IMR-90 (cell line): Measurements from ENCODE around the gene TUBA3C.

Source experiments
- BHLHE40 ChIP-seq: fragments of 150-350 bp; IDR thresholded peaks from 2 replicates; pipeline ENCODE4 v1.6.1; 2016; ENCODE audit warnings: mild to moderate bottlenecking, low read depth, low read length
- CEBPB ChIP-seq: IDR thresholded peaks from 2 replicates; pipeline ENCODE4 v1.6.1; 2012; ENCODE audit warnings: low read depth, low read length, improper control_type of control experiment
- CHD1 ChIP-seq: IDR thresholded peaks from 2 replicates; pipeline ENCODE4 v1.6.1; 2012; ENCODE audit warnings: low read depth, low read length, improper control_type of control experiment
- ELK1 ChIP-seq: fragments of 150-350 bp; IDR thresholded peaks from 2 replicates; pipeline ENCODE4 v1.6.1; 2016; ENCODE audit warnings: low read depth, mild to moderate bottlenecking, low read length, moderate library complexity, borderline replicate concordance
- MAFK ChIP-seq: IDR thresholded peaks from 2 replicates; pipeline ENCODE4 v1.6.1; 2012; ENCODE audit warnings: low read depth, low read length, improper control_type of control experiment
- MXI1 ChIP-seq: IDR thresholded peaks from 2 replicates; pipeline ENCODE4 v1.6.1; 2012; ENCODE audit warnings: low read depth, mild to moderate bottlenecking, low read length, moderate library complexity, borderline replicate concordance
- POLR2A ChIP-seq: IDR thresholded peaks from 2 replicates; pipeline ENCODE4 v1.6.1; 2012; ENCODE audit warnings: mild to moderate bottlenecking, low read depth, low read length
- RAD21 ChIP-seq: IDR thresholded peaks from 2 replicates; pipeline ENCODE4 v1.6.1; 2012; ENCODE audit warnings: low read length, improper control_type of control experiment
- RCOR1 ChIP-seq: IDR thresholded peaks from 2 replicates; pipeline ENCODE4 v1.6.1; 2012; ENCODE audit warnings: mild to moderate bottlenecking, low read length, improper control_type of control experiment; ENCODE audit not compliant: insufficient replicate concordance
- RFX5 ChIP-seq: IDR thresholded peaks from 2 replicates; pipeline ENCODE4 v1.8.0; 2012; ENCODE audit warnings: low read depth, mild to moderate bottlenecking, low read length, moderate library complexity
- SMC3 ChIP-seq: fragments of 150-350 bp; IDR thresholded peaks from 2 replicates; pipeline ENCODE4 v1.6.1; 2016; ENCODE audit warnings: low read depth, mild to moderate bottlenecking, antibody characterized with exemption, low read length, moderate library complexity
- USF2 ChIP-seq: fragments of 150-350 bp; IDR thresholded peaks from 2 replicates; pipeline ENCODE4 v1.6.1; 2017; ENCODE audit warnings: mild to moderate bottlenecking, antibody characterized with exemption, low read length, low read depth
- TF ChIP-seq, protein P1 (sequence below): conservative IDR thresholded peaks from 2 replicates; pipeline ENCODE4 v1.5.1; 2012; ENCODE audit warnings: mild to moderate bottlenecking, low read depth, low read length, improper control_type of control experiment

DNA sequence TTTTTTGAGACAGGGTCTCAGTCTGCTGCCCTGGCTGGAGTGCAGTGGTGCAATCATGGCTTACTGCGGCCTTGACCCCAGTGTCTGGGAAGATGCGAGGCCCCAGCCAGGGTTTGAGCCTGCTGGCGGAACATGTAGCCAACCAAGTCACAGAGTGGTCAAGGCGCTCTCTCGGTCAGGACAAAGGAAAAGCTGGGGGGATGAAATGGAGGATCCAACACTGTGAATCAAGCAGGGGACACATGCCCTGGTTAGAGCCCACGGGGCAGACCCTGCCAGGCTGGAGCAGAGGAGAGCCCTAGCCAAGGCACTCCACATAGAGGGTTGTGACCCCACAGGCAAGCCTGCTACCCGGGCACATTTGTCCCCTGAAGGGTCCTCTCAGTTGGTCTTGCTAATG lies 10.1 kb downstream of the TUBA3C start:
- TF ChIP-seq BHLHE40 (no peak), USF2 (no peak), RAD21 (no peak), MXI1 (no peak), SMC3 (no peak), RFX5 (no peak), POLR2A (no peak), CHD1 (no peak), CEBPB (no peak), RCOR1 (no peak), ELK1 (no peak), MAFK (no peak)
- TF ChIP-seq, protein P1, sequence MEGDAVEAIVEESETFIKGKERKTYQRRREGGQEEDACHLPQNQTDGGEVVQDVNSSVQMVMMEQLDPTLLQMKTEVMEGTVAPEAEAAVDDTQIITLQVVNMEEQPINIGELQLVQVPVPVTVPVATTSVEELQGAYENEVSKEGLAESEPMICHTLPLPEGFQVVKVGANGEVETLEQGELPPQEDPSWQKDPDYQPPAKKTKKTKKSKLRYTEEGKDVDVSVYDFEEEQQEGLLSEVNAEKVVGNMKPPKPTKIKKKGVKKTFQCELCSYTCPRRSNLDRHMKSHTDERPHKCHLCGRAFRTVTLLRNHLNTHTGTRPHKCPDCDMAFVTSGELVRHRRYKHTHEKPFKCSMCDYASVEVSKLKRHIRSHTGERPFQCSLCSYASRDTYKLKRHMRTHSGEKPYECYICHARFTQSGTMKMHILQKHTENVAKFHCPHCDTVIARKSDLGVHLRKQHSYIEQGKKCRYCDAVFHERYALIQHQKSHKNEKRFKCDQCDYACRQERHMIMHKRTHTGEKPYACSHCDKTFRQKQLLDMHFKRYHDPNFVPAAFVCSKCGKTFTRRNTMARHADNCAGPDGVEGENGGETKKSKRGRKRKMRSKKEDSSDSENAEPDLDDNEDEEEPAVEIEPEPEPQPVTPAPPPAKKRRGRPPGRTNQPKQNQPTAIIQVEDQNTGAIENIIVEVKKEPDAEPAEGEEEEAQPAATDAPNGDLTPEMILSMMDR: no peak
